ENCODE results near the gene RAB3B. TPM values are rescaled to one million over a fixed set of nuclear protein-coding genes. Genes with fewer than 3 reads are reported as not detected.

Gene RAB3B
- total and polyA plus RNA-seq, 9 of the 15 experiments (the other 6 are each of a cell fraction or from before 2014, with no cell fraction given) = 0.07 to 0.47 (median 0.27) TPM

GRCh38 chr1:51871351-51871975, 119.0 kb downstream of the RAB3B start (continued):
- TF ChIP-seq TEAD4 (IDR thresholded peaks at IDR 0.05; ENCODE audit: low read length) (no peak), TEAD4 (CRISPR knock-in tag; IDR thresholded peaks at IDR 0.05; ENCODE audit: borderline replicate concordance) (no peak), SNAPC5 (CRISPR knock-in tag; IDR thresholded peaks at IDR 0.05) (no peak), PTRF (tag; IDR thresholded peaks at IDR 0.05) (no peak), POU5F1 (IDR thresholded peaks at IDR 0.05; ENCODE audit: borderline replicate concordance, low read depth, low read length, partially characterized antibody) (no peak)
- TF ChIP-seq, protein P1, sequence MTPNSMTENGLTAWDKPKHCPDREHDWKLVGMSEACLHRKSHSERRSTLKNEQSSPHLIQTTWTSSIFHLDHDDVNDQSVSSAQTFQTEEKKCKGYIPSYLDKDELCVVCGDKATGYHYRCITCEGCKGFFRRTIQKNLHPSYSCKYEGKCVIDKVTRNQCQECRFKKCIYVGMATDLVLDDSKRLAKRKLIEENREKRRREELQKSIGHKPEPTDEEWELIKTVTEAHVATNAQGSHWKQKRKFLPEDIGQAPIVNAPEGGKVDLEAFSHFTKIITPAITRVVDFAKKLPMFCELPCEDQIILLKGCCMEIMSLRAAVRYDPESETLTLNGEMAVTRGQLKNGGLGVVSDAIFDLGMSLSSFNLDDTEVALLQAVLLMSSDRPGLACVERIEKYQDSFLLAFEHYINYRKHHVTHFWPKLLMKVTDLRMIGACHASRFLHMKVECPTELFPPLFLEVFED (CRISPR knock-in tag; conservative IDR thresholded peaks at IDR 0.05) = 0 out of 2 replicates have a peak, but pooled peaks have one; percentile 41
- TF ChIP-seq, protein P2, sequence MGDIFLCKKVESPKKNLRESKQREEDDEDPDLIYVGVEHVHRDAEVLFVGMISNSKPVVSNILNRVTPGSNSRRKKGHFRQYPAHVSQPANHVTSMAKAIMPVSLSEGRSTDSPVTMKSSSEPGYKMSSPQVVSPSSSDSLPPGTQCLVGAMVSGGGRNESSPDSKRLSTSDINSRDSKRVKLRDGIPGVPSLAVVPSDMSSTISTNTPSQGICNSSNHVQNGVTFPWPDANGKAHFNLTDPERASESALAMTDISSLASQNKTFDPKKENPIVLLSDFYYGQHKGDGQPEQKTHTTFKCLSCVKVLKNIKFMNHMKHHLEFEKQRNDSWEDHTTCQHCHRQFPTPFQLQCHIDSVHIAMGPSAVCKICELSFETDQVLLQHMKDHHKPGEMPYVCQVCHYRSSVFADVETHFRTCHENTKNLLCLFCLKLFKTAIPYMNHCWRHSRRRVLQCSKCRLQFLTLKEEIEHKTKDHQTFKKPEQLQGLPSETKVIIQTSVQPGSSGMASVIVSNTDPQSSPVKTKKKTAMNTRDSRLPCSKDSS (IDR thresholded peaks at IDR 0.05; ENCODE audit: low read depth, partially characterized antibody) = no peak
